ENCODE data around the gene KLHL4.
"Not testable (repeated sequence)": the region's sequence is repeated elsewhere in the genome, so short reads cannot be mapped to it uniquely, and the experiment has no call there.

Gene KLHL4

DNA sequence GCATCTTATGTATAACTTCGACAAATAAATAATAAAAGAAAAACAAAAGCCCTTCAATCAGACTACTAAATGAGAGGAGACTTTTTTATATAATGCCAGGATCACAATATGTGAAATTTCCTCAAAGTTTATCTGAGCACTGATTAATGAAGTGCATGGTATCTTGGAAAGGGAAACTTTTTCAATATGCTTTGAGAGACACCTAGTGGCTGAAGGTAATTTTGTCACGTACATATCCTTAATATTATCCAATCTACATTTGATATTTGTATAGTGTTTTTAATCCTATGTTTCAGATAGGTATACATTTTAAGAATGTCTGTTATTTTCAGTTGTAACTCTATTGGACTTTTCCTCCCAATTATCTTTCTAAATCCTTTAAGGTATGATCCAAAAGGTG is 146.8 kb downstream of the KLHL4 start:
- no peak for DNase-seq

DNA sequence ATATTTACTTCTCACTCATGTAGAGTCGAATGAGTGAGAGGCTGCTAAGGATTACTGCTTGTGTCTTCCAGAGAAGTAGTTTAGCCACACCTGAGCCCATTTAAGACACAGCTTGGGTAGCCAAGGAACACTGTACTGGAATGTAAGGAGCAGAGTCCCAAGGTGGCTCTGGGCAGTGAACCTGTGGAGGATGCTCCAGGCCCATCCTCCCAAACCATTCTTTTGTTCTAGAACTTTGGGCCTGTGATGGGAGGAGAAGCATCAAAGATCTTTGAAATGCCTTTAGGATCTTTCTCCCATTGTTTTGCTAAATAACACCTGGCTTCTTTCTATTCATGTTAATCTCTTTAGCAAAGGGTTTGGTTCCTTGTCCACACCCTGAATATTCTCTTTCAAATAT is 162.2 kb downstream of the KLHL4 start:
- DNase-seq = no peak

DNA sequence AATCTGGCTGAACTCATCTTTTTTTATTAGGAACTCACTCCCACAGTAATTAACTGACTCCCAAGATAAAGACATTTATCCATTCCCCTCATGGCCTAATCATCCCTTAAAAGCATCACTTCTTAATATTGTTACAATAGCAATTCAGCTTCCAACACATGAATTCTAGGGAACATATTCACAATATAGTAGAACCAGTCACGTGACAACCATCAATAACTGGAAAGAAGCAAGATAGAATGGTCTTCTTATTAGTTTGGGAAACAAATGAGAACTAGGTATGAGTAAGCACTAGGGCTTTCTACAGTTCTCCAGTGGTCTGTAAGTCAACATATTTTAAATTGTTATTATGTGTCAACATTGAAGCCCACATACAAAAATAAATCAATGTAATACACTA is 170.1 kb downstream of the KLHL4 start:
- DNase-seq = no peak

DNA sequence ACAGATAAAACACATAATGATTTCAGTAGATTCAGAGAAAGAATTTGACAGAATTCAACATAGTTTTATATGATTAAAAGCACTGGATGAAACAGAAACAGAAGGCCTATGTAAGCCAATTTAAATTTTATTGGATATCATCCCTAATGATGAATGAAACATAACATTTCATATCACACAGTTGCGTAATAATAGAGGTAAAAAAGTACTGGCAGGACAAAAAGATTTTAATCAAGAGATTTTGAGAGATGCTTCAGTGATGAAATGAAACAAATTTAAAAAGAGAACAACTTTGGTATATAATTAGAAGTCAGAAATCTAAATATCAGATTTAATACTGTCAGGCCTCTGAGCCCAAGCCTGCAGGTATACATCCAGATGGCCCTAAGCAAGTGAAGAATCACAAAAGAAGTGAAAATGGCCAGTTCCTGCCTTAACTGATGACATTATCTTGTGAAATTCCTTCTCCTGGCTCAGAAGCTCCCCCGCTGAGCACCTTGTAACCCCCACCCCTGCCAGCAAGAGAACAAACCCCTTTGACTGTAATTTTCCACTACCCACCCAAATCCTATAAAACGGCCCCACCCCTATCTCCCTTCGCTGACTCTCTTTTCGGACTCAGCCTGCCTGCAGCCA is 170.6 kb downstream of the KLHL4 start:
- not testable (repeated sequence) for DNase-seq

DNA sequence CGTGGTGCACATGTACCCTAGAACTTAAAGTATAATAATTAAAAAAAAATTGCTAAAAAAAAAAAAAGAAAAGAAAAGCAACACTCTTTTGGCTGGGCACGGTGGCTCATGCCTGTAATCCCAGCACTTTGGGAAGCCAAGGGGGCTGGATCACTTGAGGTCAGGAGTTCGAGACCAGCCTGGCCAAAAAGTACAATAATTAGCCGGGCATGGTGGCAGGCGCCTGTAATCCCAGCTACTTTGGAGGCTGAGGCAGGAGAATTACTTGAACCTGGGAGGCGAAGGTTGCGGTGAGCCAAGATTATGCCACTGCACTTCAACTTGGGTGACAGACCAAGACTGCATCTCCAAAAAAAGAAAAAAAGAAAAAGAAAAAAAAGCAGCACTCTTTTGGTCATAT is 171.6 kb downstream of the KLHL4 start:
- DNase-seq = not testable (repeated sequence)

DNA sequence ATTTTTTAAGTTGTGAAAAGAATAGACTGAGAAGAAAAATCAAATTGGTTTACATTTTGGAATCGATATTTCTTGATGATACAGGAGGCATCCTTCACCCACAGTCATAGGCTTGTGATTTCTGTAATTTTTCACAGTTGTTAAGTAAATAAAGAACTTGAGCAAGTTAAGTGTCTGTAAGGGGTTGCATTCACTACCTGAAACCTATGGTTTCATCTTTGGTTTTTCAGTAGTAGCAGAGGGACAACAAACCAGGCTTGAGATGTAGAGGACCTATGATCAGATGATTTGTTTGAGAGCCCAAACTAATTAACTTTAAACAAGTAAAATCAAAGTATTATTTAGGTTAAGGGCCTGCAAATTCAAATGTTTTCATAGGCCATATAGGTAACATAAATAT is 175.6 kb downstream of the KLHL4 start:
- DNase-seq = no peak

DNA sequence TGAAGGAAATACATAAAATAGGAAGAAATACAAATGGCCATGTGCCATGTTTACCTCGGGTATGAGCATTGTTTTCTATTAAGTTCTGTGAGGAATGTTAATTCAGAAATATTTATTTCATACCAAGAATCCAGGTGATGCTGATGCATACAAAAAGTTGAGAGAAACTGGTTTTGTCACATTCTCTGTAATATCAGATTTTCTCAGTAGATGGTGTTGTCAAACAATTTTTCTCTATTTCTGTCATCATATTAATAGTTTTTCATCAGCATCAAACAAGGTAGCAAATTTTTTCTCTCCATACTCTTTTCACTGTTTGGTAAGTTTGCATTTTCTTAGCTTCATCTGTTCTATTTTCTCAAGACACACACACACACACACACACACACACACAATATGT is 179.8 kb downstream of the KLHL4 start:
- no peak for DNase-seq

DNA sequence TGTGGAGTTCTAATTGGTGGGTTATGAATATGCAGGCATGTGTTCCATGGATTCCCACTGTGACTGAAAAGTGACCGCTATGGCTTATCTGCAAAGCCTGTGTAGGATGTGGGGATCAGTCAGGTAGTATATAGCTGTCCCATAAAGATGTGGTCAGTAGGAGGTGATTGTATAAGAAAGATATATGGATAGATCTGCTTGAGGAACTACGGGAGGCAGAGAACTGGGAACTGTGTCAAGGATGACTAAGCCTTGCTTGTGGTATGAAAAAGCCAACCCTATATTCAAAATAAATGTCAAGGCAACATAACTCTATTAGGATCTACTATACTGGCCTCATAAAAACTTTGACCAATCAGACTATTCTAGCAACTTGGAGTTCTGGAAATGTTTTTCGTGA is 185.2 kb downstream of the KLHL4 start:
- no peak for DNase-seq

DNA sequence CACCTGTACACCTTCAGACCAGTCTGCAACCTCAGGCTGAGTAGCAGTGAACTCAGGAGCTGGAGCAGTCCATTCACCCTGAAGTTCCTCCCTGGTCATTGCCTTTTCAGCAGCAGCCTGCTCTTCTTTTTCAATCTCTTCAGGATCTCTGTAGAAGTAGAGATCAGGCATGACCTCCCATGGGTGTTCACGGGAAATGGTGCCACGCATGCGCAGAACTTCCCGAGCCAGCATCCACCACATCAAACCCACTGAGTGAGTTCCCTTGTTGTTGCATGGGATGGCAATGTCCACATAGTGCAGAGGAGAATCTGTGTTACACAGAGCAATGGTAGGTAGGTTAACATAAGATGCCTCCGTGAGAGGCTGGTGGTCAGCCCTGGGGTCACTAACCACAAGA is 185.9 kb downstream of the KLHL4 start:
- not testable (repeated sequence) for DNase-seq

DNA sequence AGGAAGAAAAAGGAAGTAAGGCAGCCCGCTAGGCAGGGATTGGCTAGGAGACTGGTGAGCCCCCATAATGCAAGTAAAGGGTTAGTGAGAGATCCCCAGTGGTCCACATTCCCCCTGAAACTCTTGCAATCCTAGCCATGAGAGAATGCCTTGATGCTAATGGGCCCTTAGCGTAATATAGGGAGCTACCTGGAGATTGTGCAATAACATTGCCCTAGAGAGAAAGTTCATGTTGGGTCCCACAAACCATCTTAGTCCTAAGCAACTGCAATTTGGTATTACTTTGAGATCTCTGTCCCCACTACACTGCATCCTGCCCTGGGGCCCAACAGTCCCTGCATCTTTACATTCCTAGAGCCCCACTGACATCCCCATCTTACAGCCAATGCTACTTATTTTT is 188.5 kb downstream of the KLHL4 start:
- no peak for DNase-seq

DNA sequence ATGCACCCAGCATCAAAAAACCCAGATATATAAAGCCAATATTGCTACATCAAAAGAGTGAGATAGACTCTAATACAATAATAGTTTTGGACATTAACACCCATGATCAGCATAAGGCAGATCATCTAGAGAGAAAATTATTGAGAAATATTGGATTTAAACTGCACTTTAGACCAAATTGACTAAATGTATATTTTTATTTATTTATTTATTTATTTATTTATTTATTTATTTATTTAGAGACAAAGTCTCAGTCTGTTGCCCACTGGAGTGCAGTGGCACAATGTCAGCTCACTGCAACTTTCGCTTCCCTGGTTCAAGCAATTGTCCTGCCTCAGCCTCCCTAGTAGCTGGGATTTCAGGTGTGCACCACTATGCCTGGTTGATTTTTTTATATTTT is 193.0 kb downstream of the KLHL4 start:
- no peak for DNase-seq

Measured in CD4-positive, alpha-beta T cell treated with Interleukin-12 subunit alpha and Interleukin-12 subunit beta, for 1 hour (primary cell).